Left ventricle myocardium superior (tissue), 1 donor: ENCODE results near the gene HERC5. TPM values are rescaled to one million over a fixed set of nuclear protein-coding genes. Genes with fewer than 3 reads are reported as not detected.

Source experiments
- ATAC-seq: fragments of 200-7000 bp; cut with Tn5 transposase; one replicate; pipeline ENCODE4 v1.9.1; 2020; ENCODE audit warnings: mild to moderate bottlenecking, moderate library complexity
- DNase-seq: peaks from one replicate; pipeline ENCODE4 v3.0.0-alpha.2; 2020
- intact Hi-C: fragments of 100-400 bp; cut with micrococcal nuclease; formaldehyde crosslinking; loops from one replicate; pipeline ENCODE4 v1.11.0; 2022
- total RNA-seq: library from RNA; stranded (reverse); fragmentation: NEBNext Ultra II Directional; extraction: Animal tissue kit (Norgen Biotek cat#: 25700); gene quantifications from one replicate; pipeline ENCODE4 v1.2.1, GENCODE V29; 2021
- donor health status: DM: no; HTN: yes; CAD: no; lungs with severe emphysema.

HERC5 gene
- total RNA-seq, 1 donor from 2014 or later: 2.0 TPM

DNA sequence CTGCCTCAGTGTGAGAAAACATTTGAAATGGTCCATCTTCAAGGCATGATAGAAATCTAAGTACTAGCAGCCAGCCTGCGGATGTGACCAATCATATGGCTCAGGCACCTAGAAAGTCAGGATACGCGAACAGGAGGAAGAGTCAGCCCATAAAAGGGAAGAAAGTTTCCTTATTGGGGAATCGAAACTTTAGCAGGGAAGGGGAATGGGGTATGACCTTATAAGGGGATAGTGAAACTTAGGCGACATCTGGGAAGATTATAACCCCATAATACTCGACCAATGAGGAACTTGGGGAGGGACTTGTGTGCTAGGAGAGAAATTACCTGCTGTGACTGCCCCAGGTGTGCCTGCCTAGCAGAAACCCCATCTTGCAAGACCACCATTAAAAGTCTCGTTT lies 92.9 kb downstream of the HERC5 start:
- ATAC-seq (no peak), DNase-seq (no peak)
- intact Hi-C loops: no loop called here

Other genes starting within 250 kb of the HERC5 start
- 116 TPM for gene PPM1K, start 172.6 kb upstream of the HERC5 start, total RNA-seq
- gene HERC6, start 78.3 kb upstream of the HERC5 start, total RNA-seq: 9.3 TPM
- gene PYURF, start 66.7 kb downstream of the HERC5 start, total RNA-seq: 55.0 TPM
- 61.9 TPM for gene HERC3, start 135.4 kb downstream of the HERC5 start, total RNA-seq
- gene NAP1L5, start 240.7 kb downstream of the HERC5 start, total RNA-seq: 1.6 TPM